ENCODE data around the gene MYOM3.

The MYOM3 gene

GRCh38 chr1:24095140-24095859 lies 16.6 kb downstream of the MYOM3 start:
- DNase-seq = no peak

DNA sequence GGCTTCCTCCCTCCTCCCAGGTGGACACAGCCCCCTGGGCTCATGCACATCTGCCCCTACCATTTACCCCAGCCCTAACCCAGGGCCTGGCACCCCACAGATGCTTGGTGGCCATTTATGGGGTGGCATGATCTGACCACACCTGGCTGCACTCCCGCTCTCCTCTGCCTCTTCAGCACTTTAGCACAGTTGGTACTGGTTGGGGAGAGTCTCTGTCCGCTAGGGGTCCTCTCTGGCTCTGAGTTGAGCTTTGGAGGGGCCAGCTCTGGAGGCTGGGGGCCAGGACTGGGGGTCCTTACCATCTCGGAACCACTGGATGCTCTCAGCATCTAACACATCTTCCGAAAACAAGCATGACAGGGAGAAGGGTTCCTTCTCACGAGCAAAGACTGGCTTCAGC lies 17.4 kb downstream of the MYOM3 start:
- no peak for DNase-seq

DNA sequence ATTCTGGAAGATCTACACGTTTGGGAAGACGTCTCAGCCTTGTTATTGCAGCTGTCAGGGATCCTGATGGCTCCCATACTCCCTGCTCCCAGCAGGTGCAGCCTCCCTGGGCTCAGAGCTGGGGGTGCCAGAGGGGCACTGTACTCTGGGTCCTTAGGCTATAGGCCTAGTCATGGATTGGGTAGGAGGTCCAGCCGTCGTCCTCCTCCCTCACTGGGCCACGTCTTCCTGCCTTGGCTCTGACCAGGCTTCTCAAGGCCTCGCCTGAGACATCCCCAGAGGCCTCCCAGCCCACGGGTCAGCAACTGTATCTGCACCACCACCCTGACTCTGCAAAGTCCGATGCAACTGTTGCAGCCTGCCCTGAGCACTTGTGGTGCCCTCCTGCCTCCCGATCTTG lies 18.2 kb downstream of the MYOM3 start:
- DNase-seq = no peak

- no peak for DNase-seq
Measured at GRCh38 chr1:24092979-24093378, 19.0 kb downstream of the MYOM3 start.

DNA sequence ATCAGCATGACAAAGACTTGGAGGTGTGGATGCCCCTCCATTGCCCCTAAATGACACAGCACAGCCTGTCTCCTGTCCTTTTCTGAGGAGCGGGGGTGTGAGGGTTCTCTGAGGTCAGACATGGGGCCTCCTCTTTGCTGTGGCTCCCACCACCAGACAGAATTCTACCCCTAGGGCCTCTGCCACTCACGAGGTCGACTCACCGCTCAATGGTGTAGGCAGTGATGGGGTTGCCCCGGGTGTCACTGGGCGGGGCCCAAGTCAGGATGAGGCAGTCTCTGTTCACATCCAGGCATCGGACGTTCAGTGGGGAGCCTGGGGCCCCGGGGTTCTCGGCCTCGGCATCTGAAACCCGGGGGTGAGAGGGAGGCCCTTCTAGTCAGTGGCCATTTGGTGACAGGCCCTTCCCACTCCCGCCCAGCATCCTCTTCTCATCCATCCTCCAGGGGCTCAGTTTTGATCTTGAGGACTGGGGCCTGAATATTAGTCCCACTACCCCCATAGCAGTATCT lies 19.9 kb downstream of the MYOM3 start:
- no peak for DNase-seq

DNA sequence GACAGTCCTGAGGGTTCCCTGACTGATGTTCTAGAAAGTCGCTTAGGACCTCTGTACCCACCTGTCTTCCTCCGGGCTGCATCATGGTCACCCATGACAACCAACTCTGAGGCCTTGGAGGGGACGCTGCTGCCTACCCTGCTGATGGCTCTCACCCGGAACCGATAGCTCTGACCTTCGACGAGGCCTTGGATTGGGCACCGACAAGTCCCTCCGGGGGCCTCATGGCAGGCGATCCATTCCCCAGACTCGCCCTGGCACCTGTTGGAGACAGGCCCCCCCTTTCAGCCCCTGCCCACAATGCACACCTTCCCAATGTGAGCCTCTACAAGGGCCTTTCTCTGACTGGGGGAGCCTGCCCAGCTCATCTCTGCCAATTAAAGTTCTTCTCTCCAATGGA lies 21.2 kb downstream of the MYOM3 start:
- no peak for DNase-seq

- DNase-seq = no peak
Measured at GRCh38 chr1:24089743-24090555, 22.0 kb downstream of the MYOM3 start.

DNA sequence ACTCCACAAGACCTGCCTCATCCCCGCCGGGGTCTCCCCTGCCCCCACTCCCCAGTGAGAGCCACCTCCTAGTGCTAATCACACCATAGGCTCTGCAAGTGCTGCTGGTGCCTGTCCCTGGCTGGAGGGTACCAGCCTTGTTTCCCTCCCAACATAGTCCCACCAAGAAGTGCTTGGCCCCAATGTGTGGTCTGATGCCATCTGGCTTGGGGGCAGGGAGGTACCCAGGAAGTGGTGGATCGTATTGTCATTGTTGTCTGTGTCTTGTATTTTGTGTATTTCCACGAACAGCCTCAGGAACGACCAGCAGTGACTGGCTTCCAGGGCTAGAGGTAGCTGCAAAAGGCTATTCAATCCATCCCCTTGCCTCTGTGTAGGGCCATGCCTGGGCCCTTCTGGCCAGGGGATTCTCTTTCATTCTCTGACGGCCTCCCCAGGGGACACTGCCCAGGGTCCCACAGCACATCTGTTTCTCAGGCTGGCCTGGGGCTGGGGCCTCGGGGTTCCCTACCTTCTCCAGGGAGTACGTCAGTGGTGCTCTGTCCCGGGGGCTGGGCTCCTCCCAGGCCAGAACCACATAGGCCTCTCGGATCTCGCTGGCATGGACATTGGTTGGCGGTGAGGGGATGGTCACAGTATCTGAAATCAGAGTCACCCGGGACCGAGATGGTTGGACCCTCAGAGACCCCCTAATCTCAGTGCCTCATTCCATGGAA lies 22.8 kb downstream of the MYOM3 start:
- DNase-seq = no peak

DNA sequence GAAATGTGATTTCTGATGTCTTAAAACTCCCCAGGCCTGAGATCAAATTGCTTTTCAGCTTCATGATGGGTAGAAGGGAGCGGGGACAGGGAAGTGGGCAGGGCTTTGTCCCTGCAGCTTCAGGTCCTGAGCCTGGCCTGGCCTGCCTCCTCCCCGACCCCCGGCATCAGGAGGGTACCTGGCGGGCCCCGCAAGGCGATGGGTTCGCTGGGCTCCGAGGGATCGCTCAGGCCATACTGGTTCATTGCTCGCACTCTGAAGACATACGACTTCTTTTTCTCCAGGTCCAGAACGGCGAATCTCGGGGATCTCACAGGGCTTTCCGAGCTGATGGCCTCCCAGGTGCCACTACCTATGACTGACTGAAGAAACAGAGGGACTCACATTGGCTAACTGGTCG lies 25.5 kb downstream of the MYOM3 start:
- DNase-seq = no peak

DNA sequence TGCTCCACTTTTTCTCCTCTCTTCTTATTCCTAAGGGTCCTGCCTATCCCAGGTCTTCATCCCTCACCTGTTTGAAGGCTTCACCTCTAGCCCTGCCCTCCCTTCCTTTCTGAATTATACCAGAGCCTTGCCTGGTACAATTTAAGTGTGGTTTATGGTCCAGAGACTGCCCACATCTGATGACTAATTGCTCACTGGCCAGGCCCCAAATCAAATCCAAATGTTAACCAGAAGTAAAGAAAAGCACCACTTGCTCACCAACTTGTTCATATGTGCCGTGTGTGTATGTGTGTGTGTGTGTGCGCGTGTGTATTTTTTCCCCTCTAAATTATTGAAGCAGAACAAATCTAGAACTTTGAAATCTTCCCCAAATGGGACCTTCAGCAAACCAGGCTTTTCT lies 26.4 kb downstream of the MYOM3 start:
- DNase-seq = no peak

DNA sequence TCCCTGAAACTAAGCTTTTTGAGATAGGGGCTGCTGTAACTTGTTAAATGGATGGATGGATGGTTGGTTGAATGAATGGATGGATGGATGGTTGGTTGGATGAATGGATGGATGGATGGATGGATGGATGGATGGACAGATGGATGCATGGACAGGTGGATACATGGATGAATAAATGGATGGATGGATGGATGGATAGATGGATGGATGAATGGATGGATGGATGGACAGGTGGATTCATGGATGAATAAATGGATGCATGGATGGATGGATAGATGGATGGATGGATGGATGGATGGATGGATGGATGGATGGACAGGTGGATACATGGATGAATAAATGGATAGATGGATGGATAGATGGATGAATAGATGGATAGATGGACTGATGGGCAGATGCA lies 26.9 kb downstream of the MYOM3 start:
- DNase-seq = no peak

DNA sequence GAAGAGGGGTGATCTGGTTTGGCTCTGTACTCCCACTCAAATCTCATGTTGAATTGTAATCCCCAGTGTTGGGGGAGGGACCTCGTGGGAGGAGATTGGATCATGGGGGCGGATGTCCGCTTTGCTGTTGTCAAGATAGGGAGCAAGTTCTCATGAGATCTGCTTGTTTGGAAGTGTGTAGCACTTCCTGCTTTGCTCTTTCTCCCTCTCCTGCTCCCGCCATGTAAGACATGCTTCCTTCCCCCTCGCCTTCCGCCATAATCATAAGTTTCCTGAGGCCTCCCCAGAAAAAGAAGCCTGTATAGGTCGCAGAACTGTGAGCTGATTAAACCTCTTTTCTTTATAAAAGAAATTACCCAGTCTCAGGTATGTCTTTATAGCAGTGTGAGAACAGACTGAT lies 27.9 kb downstream of the MYOM3 start:
- no peak for DNase-seq

DNA sequence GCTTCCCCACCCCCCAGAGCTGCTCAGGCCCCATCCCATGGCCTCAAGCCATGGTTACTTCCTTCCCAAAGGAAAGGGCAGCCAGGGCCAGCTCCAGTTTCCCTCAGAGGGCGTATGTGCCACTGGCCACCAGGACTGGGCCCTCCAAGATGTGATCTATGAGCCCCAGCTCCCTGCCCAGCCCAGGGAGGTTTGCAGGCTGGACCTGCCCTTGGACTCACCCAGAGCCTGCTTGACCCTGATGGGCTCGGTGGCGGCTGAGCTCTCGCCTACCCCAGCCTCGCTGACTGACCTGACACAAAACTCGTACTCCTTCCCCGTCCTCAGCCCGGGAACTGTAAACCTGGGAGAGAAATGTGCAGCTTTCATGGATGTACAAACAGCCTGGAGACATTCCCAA lies 29.6 kb downstream of the MYOM3 start:
- no peak for DNase-seq

DNA sequence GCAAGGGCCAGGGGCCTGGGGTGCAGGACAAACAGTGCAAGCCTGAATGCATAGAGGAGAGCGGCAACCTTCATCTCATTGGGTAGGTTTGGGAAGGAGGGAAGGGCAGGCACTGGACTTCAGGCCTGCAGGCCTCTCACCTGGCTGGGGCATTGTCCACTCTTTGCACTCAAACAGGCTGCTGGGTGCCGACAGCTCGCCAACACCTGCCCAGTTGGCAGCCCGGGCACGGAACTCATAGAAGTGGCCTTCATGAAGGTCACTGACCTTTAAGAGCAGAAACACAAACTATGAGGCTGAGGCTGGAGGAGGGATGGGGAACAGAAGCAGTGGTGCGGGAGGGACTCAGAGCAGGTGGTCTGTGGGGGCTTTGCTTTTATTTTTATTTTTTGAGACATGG lies 30.7 kb downstream of the MYOM3 start:
- no peak for DNase-seq

GRCh38 chr1:24080131-24080530 lies 31.8 kb downstream of the MYOM3 start:
- no peak for DNase-seq

GRCh38 chr1:24077278-24077978 lies 34.5 kb downstream of the MYOM3 start:
- DNase-seq = no peak

GRCh38 chr1:24075946-24076345 lies 36.0 kb downstream of the MYOM3 start:
- DNase-seq = no peak

DNA sequence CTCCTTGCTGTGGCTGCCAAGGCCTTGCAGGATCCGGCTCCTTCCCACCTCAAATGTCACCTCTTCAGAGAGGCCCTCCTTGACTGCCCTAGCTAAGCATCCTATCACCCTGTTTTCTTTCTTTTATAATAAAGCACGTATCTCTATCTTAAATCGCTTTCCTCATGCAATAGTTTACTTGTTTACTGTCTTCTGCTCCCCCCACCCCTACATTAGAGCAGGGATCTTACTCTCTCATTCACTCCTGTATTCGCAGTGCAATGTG lies 36.4 kb downstream of the MYOM3 start:
- no peak for DNase-seq

- DNase-seq = no peak
Measured at GRCh38 chr1:24074817-24075589, 36.9 kb downstream of the MYOM3 start.

DNA sequence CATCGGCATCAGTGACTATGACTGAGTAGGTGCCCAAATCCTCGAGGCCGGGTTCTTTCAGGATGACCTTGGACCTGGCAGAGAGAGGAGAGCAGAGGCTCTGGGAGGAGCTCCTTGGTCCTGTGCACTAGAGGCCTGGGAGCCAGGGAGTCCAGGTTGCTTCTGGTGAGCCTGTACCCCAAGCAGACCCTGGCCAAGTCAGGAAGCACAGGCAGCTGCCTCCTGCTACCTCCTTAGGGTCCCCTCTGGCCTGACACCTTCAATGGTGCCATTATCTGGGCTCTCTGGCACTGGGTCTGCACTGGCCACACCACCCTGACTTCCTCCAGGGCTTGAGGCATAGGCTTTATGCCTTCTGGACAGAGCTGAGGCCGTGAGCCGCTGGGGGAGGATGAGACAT lies 37.7 kb downstream of the MYOM3 start:
- no peak for DNase-seq

- no peak for DNase-seq
Measured at GRCh38 chr1:24071941-24072340, 40.0 kb downstream of the MYOM3 start.

GRCh38 chr1:24070821-24071393 lies 41.0 kb downstream of the MYOM3 start:
- DNase-seq = peak; percentile 71

All from CD4-positive, alpha-beta T cell treated with Interleukin-21 for 1 hour (primary cell).